A673 (cell line): ENCODE measurements around the gene PPP2R5E. TPM values are rescaled to one million over a fixed set of nuclear protein-coding genes. Genes with fewer than 3 reads are reported as not detected.

Experiments used
- BruUV-seq: library from RNA; stranded (reverse); fragments of 400-500 nt; replicated peaks from 2 replicates; lab custom pipeline; 2021; lab: Mats Ljungman, UMichigan
- CTCF ChIA-PET: fragments of 300-600 bp; sonication (Branson Sonifier 250); formaldehyde crosslinking; loops from one replicate; lab custom pipeline; 2022; ENCODE audit warnings: antibody characterized with exemption; lab: Charles Lee
- POLR2A ChIA-PET: fragments of 300-600 bp; sonication (Branson Sonifier 250); formaldehyde crosslinking; loops from one replicate; lab custom pipeline; 2022; ENCODE audit warnings: antibody characterized with exemption; ENCODE audit not compliant: low non-redundant PET; lab: Charles Lee
- DNase-seq: peaks from one replicate; pipeline ENCODE4 v3.0.0-alpha.2; 2015; ENCODE audit warnings: low spot score
- H3K27ac ChIP-seq: fragments of 200-600 bp; sonication (generic); 2 replicates; pipeline ENCODE4 v1.5.1; 2016; ENCODE audit warnings: mixed run types, low read depth, mild to moderate bottlenecking, mixed read lengths, antibody characterized with exemption, low read length; ENCODE audit not compliant: poor library complexity, severe bottlenecking
- H3K27me3 ChIP-seq: fragments of 200-600 bp; sonication (generic); replicated peaks from 2 replicates; pipeline ENCODE4 v1.6.1; 2017; ENCODE audit warnings: mixed run types, low read depth, mild to moderate bottlenecking, mixed read lengths, antibody characterized with exemption, low read length; ENCODE audit not compliant: insufficient read depth, poor library complexity
- H3K36me3 ChIP-seq: fragments of 200-600 bp; sonication (generic); 2 replicates; pipeline ENCODE4 v1.6.1; 2016; ENCODE audit warnings: mixed run types, mild to moderate bottlenecking, mixed read lengths, antibody characterized with exemption, low read length; ENCODE audit not compliant: insufficient read depth, poor library complexity, severe bottlenecking
- H3K4me1 ChIP-seq: fragments of 200-600 bp; sonication (generic); 2 replicates; pipeline ENCODE4 v1.6.1; 2017; ENCODE audit warnings: mixed run types, mild to moderate bottlenecking, mixed read lengths, antibody characterized with exemption, low read length; ENCODE audit not compliant: insufficient read depth, poor library complexity, severe bottlenecking
- H3K4me3 ChIP-seq: fragments of 200-600 bp; sonication (generic); 2 replicates; pipeline ENCODE4 v1.5.1; 2016; ENCODE audit warnings: low read depth, mixed run types, mild to moderate bottlenecking, mixed read lengths, low read length; ENCODE audit not compliant: poor library complexity, severe bottlenecking
- H3K9me3 ChIP-seq: fragments of 200-600 bp; sonication (generic); 2 replicates; pipeline ENCODE4 v1.6.1; 2016; ENCODE audit warnings: mixed run types, low read depth, mild to moderate bottlenecking, mixed read lengths, antibody characterized with exemption, low read length; ENCODE audit not compliant: poor library complexity, severe bottlenecking
- CTCF ChIP-seq: fragments of 300-800, 200-600 bp; sonication (generic); conservative IDR thresholded peaks from 2 replicates; pipeline ENCODE4 v1.5.1; 2017; ENCODE audit warnings: low read depth, mild to moderate bottlenecking, antibody characterized with exemption, low read length, moderate library complexity, mixed read lengths
- EZH2 ChIP-seq: fragments of 200-600 bp; sonication (generic); IDR thresholded peaks from 2 replicates; pipeline ENCODE4 v1.6.1; 2017; ENCODE audit warnings: borderline replicate concordance, low read depth, mild to moderate bottlenecking, mixed read lengths, antibody characterized with exemption, low read length; ENCODE audit not compliant: poor library complexity, severe bottlenecking
- intact Hi-C: fragments of 100-400 bp; cut with micrococcal nuclease; formaldehyde crosslinking; loops from one replicate; pipeline ENCODE4 v1.10.0; 2022; ENCODE audit not compliant: unreplicated experiment
- total RNA-seq: library from RNA; stranded (reverse); gene quantifications from 2 replicates; pipeline ENCODE4 v1.2.3, GENCODE V29; 2021

The PPP2R5E gene
- total RNA-seq, 1 experiment from 2014 or later = 66.0 TPM

GRCh38 chr14:63342371-63342770 lies 200.8 kb downstream of the PPP2R5E start:
- H3K4me1 ChIP-seq = peaks cover 24% of the 10 kb centered on the region
- intact Hi-C loops = no loop called here
- no peak overlapping the region for H3K27ac ChIP-seq
- H3K36me3 ChIP-seq = no peaks in the 10 kb centered on the region
- ChIA-PET POLR2A (no interaction called here), CTCF (no interaction called here)
- H3K4me3 ChIP-seq = no peak overlapping the region
- no peaks in the 10 kb centered on the region for H3K9me3 ChIP-seq
- peak; percentile 69 for DNase-seq
- no TSS peak for BruUV-seq
- TF ChIP-seq EZH2 (no peak), CTCF (no peak)
- no peaks in the 10 kb centered on the region for H3K27me3 ChIP-seq

- no peak for TF ChIP-seq EZH2
- no peak for TF ChIP-seq CTCF
- POLR2A ChIA-PET = interaction anchor here (0.5 kb wide), 1 partner anchor 511 kb away, joined by 4 read pairs; no protein-coding TSS in a partner anchor
- intact Hi-C loops = no loop called here
- peak; percentile 94 for DNase-seq
- Histone ChIP-seq H3K36me3 (no peaks in the 10 kb centered on the region), H3K27ac (peak overlapping the region; percentile 69), H3K4me1 (peaks cover 28% of the 10 kb centered on the region), H3K27me3 (no peaks in the 10 kb centered on the region), H3K4me3 (no peak overlapping the region), H3K9me3 (no peaks in the 10 kb centered on the region)
- CTCF ChIA-PET = interaction anchor here (0.9 kb wide), 1 partner anchor 20 kb away, joined by 3 read pairs; no protein-coding TSS in a partner anchor
- no TSS peak for BruUV-seq
These were observed 214.1 kb downstream of the PPP2R5E start for GRCh38 chr14:63328787-63329737.

GRCh38 chr14:63326840-63327239 lies 216.3 kb downstream of the PPP2R5E start:
- intact Hi-C loops = no loop called here
- no peak for DNase-seq
- no peak overlapping the region for H3K27ac ChIP-seq
- ChIA-PET CTCF (no interaction called here), POLR2A (no interaction called here)
- no TSS peak for BruUV-seq
- no peaks in the 10 kb centered on the region for H3K36me3 ChIP-seq
- H3K4me3 ChIP-seq = no peak overlapping the region
- no peaks in the 10 kb centered on the region for H3K9me3 ChIP-seq
- TF ChIP-seq EZH2 (no peak), CTCF (no peak)
- no peaks in the 10 kb centered on the region for H3K27me3 ChIP-seq
- peaks cover 28% of the 10 kb centered on the region for H3K4me1 ChIP-seq
